HG02610 (cell line): ENCODE results near the gene NIPSNAP3A.
"Not testable (repeated sequence)": the region's sequence is repeated elsewhere in the genome, so short reads cannot be mapped to it uniquely, and the experiment has no call there.

Experiments
- ATAC-seq: cut with Tn5 transposase; IDR thresholded peaks from one replicate; pipeline ENCODE4 v1.9.1; 2021; ENCODE audit warnings: mild to moderate bottlenecking, moderate library complexity; ENCODE audit not compliant: unreplicated experiment

Gene NIPSNAP3A

GRCh38 chr9:104747565-104748358 lies at the start of gene NIPSNAP3A:
NIPSNAP3A (plus strand) TSS chr9:104747683; CDS start chr9:104747793, 110 bp downstream.
- ATAC-seq: peak; percentile 87

DNA sequence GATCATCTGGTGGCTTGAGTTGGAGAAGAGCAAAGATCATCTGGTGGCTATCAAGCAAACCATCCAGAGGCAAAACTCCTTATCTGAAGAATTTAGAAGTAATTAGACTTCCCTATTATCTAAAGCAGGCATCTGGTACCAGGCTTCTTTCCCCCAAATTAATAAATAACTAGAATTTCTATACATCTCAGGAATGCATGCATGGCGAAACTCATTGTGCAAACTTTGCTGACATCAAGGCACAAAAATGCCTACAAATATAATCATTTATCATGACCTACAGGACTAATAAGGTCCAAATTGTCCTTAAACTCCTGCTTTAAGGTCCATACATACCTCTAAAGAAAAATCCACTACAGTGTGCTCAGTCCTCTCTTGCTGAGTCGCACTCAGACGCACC lies 47.2 kb upstream of the NIPSNAP3A start:
- no peak for ATAC-seq

DNA sequence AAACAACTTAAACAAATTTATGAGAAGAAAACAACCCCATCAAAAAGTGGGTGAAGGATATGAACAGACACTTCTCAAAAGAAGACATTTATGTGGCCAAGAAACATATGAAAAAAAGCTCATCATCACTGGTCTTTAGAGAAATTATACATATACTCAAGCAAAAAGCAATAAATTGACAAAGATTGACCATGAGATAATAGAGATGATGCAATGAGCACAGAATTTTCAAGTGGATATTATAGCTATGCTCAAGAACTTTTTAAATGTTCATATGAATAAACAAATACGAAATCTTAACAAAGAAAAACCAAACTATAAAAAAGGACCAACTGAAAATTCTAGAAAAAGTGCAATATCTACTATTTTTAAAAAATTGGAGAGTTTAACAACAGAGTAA lies 38.7 kb upstream of the NIPSNAP3A start:
- not testable (repeated sequence) for ATAC-seq

DNA sequence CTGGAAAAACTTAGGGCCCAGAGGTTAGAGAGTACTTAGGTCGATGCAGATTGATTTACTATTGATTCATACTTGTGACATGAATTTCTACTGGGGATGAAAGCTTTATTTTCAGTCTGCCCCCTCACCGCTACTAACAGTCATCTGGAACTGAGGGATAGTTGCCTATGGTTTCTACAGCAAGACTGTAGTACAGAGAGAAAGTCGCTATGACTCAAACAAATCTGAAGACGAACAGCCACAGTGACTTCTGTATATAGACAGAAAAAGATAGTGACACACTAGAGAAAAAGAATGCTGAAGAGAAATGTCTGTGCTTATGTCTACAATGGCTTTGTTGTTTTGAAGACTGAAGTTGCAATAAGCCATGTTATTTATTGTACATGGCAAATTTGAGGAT lies 35.9 kb upstream of the NIPSNAP3A start:
- no peak for ATAC-seq

DNA sequence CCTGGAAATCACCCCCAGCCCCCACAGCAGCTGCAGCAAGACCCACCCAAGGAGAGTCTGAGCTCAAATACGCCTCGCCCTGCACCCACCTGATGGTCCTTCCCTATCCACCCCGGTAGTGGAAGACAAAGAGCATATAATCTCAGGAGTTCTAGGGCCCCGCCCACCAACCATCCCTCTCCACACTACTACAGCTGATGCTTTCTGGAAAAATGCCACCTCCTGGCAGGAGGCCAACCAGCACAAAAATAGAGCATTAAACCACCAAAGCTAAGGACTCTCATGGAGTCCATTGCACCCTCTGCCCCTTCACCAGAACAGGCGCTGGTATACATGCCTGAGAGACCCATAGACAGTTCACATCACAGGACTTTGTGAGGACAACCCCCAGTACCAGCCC lies 22.5 kb upstream of the NIPSNAP3A start:
- no peak for ATAC-seq

DNA sequence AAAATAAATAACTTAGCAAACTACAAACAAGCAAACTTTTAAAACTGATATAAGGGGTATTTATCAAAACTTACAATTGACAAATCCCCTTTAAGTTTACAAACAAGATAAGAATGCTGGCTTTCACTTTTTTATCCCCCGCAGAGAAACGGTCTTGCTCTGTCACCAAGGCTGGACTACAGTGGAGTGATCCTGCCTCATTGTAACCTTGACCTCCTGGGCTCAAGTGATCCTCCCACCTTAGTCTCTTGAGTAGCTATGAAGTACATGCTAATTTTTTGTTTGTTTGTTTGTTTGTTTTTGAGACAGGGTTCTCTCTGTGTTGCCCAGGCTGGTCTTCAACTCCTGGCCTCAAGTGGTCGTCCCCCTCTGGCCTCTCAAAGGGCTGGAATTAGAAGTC lies 9.0 kb upstream of the NIPSNAP3A start:
- ATAC-seq: no peak

- ATAC-seq: no peak
Measured at GRCh38 chr9:104740621-104741020, 6.9 kb upstream of the NIPSNAP3A start.

GRCh38 chr9:104743376-104743985 lies 4.0 kb upstream of the NIPSNAP3A start:
- peak; percentile 37 for ATAC-seq

DNA sequence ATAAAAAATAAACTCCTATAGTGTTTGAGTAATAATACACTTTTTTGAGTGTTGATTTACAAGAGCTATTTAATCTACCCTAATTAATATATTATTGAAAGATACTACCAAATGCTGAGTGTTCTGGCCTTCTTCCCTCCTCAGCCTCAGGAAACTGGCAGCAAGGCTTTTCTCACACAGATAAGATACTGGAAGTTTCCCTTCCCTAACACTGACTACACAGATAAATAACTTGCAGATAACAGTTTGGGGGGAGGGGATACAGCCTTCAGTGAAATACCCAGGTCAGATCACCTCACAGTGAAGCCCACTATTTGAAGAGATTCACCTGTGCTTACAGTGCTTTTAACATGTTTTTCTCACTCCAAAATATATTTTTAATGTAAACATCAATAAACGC lies 1.6 kb upstream of the NIPSNAP3A start:
- ATAC-seq: no peak

DNA sequence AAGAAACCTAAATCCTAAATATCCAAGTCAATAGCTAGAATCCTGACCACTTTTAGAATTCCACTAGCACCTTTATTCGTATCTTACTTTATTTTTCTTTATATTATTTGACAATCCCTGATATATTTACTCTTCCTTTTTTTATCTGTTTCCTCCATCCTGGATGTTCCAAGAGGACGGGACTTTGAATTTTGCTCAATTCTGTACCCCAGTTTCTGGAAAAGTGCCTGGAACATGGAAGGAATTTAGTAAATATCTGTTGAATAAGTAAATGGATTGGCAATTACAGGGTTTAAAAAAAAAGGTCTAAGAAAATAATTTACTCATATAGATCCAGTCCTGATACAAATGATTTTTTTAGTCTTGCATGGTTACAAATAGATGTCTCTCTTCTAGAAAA lies 1.2 kb upstream of the NIPSNAP3A start:
- no peak for ATAC-seq

GRCh38 chr9:104746798-104747197 lies 685 bp upstream of the NIPSNAP3A start:
- no peak for ATAC-seq

- no peak for ATAC-seq
Measured at GRCh38 chr9:104747245-104747564, 278 bp upstream of the NIPSNAP3A start.

DNA sequence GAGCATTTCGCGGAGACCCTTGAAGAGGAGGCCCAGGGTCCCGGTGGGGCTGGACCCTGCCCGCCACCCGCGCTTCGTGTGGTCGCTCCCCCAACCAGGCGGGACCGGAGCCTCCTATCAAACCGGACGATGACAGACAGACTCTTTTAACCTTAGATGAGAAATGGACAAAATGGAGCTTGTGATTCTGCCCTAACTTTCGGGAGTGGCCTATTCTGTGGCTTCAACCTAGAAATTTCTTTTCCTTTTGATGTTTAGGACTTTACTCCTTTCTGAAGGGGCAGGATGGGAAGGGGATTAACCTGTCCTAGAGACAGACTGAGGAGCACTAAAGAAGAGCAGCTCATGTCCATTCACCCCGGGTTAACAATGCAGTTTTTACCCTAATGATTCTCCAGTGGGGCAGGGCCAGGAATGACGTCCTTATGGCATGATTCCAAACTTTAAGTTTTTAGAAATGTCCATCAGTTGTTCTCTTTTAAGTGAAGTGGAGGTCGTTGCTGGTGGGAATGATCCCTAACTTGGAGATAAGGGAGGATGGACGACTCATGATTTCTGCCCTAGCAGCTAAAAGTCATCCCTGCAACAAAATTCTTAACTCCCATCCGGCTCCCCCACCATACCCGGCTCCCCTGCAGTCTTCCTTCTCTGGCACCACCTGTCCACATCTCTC lies 1.0 kb downstream of the NIPSNAP3A start:
- no peak for ATAC-seq

GRCh38 chr9:104750185-104750767 lies 2.8 kb downstream of the NIPSNAP3A start:
- peak; percentile 27 for ATAC-seq

DNA sequence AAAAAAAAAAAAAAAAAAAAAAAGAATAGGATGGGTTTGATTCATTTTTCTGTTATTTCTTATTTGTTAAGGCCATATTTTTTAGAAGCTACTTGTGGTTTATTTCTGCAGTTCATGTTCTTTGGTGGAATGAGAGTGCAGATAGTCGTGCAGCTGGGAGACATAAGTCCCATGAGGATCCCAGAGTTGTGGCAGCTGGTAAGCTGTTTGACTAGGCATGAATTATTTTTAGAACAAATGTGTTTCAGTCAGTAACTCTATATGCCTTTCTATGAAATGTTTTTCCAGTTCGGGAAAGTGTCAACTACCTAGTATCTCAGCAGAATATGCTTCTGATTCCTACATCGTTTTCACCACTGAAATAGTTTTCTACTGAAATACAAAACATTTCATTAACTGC lies 11.5 kb downstream of the NIPSNAP3A start:
- peak; percentile 52 for ATAC-seq

GRCh38 chr9:104765138-104765537 lies 17.7 kb downstream of the NIPSNAP3A start:
- ATAC-seq: peak; percentile 35

- ATAC-seq: no peak
Measured at GRCh38 chr9:104766025-104766424, 18.5 kb downstream of the NIPSNAP3A start.

DNA sequence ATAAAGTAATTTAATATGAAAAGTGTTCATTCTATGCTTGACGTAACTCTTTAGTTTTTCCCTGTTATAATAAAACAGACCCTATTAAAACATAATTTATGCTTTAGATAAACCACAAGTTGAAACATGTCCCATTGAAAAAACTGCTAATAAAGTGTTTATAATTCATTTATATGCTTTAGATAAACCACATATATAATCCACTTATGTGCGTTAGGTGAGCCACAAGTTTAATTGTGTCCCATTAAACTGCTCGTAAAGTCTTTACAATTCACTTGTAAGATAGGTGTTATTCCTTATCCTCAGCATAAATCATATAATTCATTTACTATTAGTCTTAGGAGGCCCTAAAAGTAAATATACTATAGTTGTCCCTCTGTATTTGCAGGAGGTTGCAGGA lies 20.0 kb downstream of the NIPSNAP3A start:
- ATAC-seq: no peak

GRCh38 chr9:104769029-104769428 lies 21.5 kb downstream of the NIPSNAP3A start:
- ATAC-seq: not testable (repeated sequence)

DNA sequence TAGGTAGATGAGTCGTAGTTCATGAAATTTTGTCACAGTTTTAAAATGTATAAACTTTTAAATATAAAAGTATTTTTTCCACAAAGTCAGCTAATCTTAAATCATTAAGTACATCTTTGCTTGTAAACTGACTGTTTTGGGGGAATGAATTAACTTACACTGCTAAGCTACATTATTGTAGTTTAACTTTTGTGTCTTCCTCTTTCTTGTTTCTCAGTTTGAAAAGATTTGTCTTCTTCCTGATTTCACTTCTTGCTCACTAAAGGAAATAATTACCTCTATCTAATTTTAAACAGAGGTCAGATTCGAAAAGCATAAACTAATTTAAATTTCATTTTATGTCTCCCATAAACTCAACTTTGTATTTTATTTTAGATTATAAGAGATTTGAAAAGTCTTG lies 22.2 kb downstream of the NIPSNAP3A start:
- ATAC-seq: no peak

GRCh38 chr9:104772714-104773510 lies 25.4 kb downstream of the NIPSNAP3A start:
- peak; percentile 38 for ATAC-seq
